Activated CD4-positive, alpha-beta T cell treated with anti-CD3 and anti-CD28 coated beads, Interleukin-2, amount 10 ng/mL, durations not matched to agents 24 days and 14 days (primary cell): Measurements from ENCODE around the gene PTPN4. TPM values are rescaled to one million over a fixed set of nuclear protein-coding genes. Genes with fewer than 3 reads are reported as not detected.

ENCODE experiments used
- total RNA-seq: library from RNA; stranded (reverse); gene quantifications from 2 replicates; pipeline ENCODE4 v1.2.3, GENCODE V29; 2022

PTPN4 gene
- total RNA-seq, 1 donor from 2014 or later, result 21.9 TPM

Other genes starting within 250 kb of the PTPN4 start
- gene SCTR, start 235.4 kb upstream of the PTPN4 start, total RNA-seq, result not detected in 2 replicates
- gene CFAP221, start 215.5 kb upstream of the PTPN4 start, total RNA-seq, result not detected in 2 replicates
- 19.0 and 20.6 TPM in 2 replicates for gene TMEM177, start 80.7 kb upstream of the PTPN4 start, total RNA-seq